Chondrocyte (in vitro differentiated cells): ENCODE results near the gene ECM2. TPM values are rescaled to one million over a fixed set of nuclear protein-coding genes. Genes with fewer than 3 reads are reported as not detected.

Experiments used
- DNase-seq: peaks from one replicate; pipeline ENCODE4 v3.0.0; 2021; ENCODE audit warnings: mixed read lengths, low spot score
- H3K27ac Mint-ChIP-seq: one replicate; pipeline ENCODE4 v1.8.0; 2021; ENCODE audit warnings: mild to moderate bottlenecking, moderate library complexity, mixed read lengths; ENCODE audit not compliant: unreplicated experiment
- H3K27me3 Mint-ChIP-seq: 2 replicates; pipeline ENCODE4 v1.8.0; 2021; ENCODE audit warnings: low read depth, mixed read lengths
- H3K36me3 Mint-ChIP-seq: 2 replicates; pipeline ENCODE4 v1.8.0; 2021; ENCODE audit warnings: low read depth, mixed read lengths
- H3K4me1 Mint-ChIP-seq: 2 replicates; pipeline ENCODE4 v1.8.0; 2021; ENCODE audit warnings: low read depth, mild to moderate bottlenecking, mixed read lengths
- H3K4me3 Mint-ChIP-seq: one replicate; pipeline ENCODE4 v1.8.0; 2021; ENCODE audit warnings: mild to moderate bottlenecking, moderate library complexity, mixed read lengths; ENCODE audit not compliant: unreplicated experiment
- H3K9me3 Mint-ChIP-seq: 2 replicates; pipeline ENCODE4 v1.8.0; 2021; ENCODE audit warnings: low read depth, mixed read lengths
- CTCF ChIP-seq: fragments of 200-600 bp; sonication (generic); IDR thresholded peaks from 2 replicates; pipeline ENCODE4 v1.5.0; 2021; ENCODE audit warnings: antibody characterized with exemption, mild to moderate bottlenecking, moderate library complexity
- total RNA-seq: library from RNA; stranded (reverse); gene quantifications from 3 replicates; pipeline ENCODE4 v1.2.1, GENCODE V29; 2021

ECM2 gene
- total RNA-seq, 1 donor from 2014 or later = 34.2 TPM

- Mint-ChIP-seq H3K4me1 (peaks cover 81% of the 10 kb centered on the region), H3K27ac (peak overlapping the region; percentile 86), H3K9me3 (peaks cover 4% of the 10 kb centered on the region), H3K4me3 (no peak overlapping the region), H3K27me3 (no peaks in the 10 kb centered on the region), H3K36me3 (no peaks in the 10 kb centered on the region)
- no peak for DNase-seq
- TF ChIP-seq CTCF = no peak
These were observed 51.9 kb downstream of the ECM2 start for GRCh38 chr9:92483627-92484545.

GRCh38 chr9:92482805-92483204 is 53.0 kb downstream of the ECM2 start:
- H3K4me1 Mint-ChIP-seq = peaks cover 81% of the 10 kb centered on the region
- H3K4me3 Mint-ChIP-seq = no peak overlapping the region
- peak overlapping the region; percentile 86 for H3K27ac Mint-ChIP-seq
- peaks cover 4% of the 10 kb centered on the region for H3K9me3 Mint-ChIP-seq
- H3K36me3 Mint-ChIP-seq = no peaks in the 10 kb centered on the region
- H3K27me3 Mint-ChIP-seq = no peaks in the 10 kb centered on the region
- TF ChIP-seq CTCF = no peak
- no peak for DNase-seq

GRCh38 chr9:92482329-92482728 is 53.5 kb downstream of the ECM2 start, which contains the start of gene ASPN:
Gene ASPN, minus strand, starts transcription at chr9:92482506.
- no peaks in the 10 kb centered on the region for H3K27me3 Mint-ChIP-seq
- H3K36me3 Mint-ChIP-seq = no peaks in the 10 kb centered on the region
- H3K27ac Mint-ChIP-seq = peak within 1 kb of the TSS; percentile 97
- peaks cover 4% of the 10 kb centered on the region for H3K9me3 Mint-ChIP-seq
- H3K4me3 Mint-ChIP-seq = peak within 1 kb of the TSS; percentile 76
- no peak for TF ChIP-seq CTCF
- peaks cover 83% of the 10 kb centered on the region for H3K4me1 Mint-ChIP-seq
- DNase-seq = no peak

GRCh38 chr9:92480986-92481633 is 54.7 kb downstream of the ECM2 start:
- Mint-ChIP-seq H3K27me3 (no peaks in the 10 kb centered on the region), H3K4me1 (peaks cover 82% of the 10 kb centered on the region), H3K36me3 (peaks cover 2% of the 10 kb centered on the region), H3K27ac (peak overlapping the region; percentile 97), H3K4me3 (peak overlapping the region; percentile 76), H3K9me3 (peaks cover 4% of the 10 kb centered on the region)
- no peak for TF ChIP-seq CTCF
- DNase-seq = no peak

- peaks cover 4% of the 10 kb centered on the region for H3K9me3 Mint-ChIP-seq
- TF ChIP-seq CTCF = no peak
- H3K4me3 Mint-ChIP-seq = peak overlapping the region; percentile 76
- H3K27me3 Mint-ChIP-seq = no peaks in the 10 kb centered on the region
- peak overlapping the region; percentile 97 for H3K27ac Mint-ChIP-seq
- H3K36me3 Mint-ChIP-seq = peaks cover 6% of the 10 kb centered on the region
- no peak for DNase-seq
- H3K4me1 Mint-ChIP-seq = peaks cover 83% of the 10 kb centered on the region
These were observed 55.5 kb downstream of the ECM2 start for GRCh38 chr9:92480291-92480771.
